ENCODE measurements around the gene EID1.

The EID1 gene

DNA sequence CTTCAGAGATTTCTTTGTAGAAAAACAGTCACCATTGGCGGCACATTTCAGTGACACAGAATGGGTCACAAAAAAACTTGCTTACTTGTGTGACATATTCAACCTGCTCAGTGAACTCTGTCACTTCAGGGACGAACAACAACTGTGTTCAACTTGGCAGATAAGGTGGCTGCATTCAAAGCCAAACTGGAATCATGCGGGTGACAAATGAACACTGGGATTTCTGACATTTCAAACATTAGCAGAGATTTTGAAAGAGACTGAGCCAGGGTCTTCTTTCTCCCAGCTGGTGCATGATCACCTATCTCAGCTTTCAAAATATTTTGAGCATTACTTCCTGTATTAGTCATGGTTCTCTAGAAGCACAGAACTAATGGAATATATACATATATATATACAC is 1.9 kb upstream of the EID1 start:
- no peak for DNase-seq (ENCODE audit: low read depth, low spot score)
- in situ Hi-C loops (cut with HindIII; ENCODE audit: low sequenced_read_pairs) = no loop called here
- H3K4me3 ChIP-seq (ENCODE audit: low read depth, low read length) = no peak overlapping the region
- TF ChIP-seq, protein P1, sequence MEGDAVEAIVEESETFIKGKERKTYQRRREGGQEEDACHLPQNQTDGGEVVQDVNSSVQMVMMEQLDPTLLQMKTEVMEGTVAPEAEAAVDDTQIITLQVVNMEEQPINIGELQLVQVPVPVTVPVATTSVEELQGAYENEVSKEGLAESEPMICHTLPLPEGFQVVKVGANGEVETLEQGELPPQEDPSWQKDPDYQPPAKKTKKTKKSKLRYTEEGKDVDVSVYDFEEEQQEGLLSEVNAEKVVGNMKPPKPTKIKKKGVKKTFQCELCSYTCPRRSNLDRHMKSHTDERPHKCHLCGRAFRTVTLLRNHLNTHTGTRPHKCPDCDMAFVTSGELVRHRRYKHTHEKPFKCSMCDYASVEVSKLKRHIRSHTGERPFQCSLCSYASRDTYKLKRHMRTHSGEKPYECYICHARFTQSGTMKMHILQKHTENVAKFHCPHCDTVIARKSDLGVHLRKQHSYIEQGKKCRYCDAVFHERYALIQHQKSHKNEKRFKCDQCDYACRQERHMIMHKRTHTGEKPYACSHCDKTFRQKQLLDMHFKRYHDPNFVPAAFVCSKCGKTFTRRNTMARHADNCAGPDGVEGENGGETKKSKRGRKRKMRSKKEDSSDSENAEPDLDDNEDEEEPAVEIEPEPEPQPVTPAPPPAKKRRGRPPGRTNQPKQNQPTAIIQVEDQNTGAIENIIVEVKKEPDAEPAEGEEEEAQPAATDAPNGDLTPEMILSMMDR (IDR thresholded peaks at IDR 0.05; ENCODE audit: low read depth, low read length) = no peak

DNA sequence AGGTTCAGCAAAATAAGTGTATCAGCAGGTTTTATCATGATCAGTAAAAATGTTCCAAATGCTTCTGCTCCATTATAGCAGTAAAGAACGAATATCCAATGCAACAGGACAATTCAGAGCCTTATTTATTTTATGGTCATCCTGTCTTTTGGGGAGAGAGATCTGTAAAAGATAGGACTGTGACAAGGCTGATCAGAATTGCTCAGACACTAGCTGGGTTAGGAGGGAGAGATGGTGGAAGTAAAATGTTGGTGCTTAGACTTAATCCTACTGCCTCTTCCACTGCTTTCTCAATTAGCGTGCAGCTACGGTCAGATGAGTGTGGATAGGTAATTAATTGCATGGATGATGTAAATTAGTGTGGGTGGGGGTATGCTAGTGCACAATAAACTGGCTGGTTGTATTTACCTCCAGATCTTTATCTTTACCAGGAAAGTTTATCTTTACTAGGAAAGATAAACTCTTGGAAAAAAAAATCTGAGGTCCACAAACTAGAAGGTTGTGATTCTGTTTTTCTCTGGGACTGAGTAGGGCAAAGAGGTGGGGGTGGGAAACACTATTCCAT is 2.2 kb downstream of the EID1 start:
- TF ChIP-seq, protein P1 (IDR thresholded peaks at IDR 0.05; ENCODE audit: low read depth, low read length) = no peak
- in situ Hi-C loops (cut with HindIII; ENCODE audit: low sequenced_read_pairs) = no loop called here
- no peak for DNase-seq (ENCODE audit: low read depth, low spot score)
- H3K4me3 ChIP-seq (ENCODE audit: low read depth, low read length) = peak overlapping the region; percentile 4

DNA sequence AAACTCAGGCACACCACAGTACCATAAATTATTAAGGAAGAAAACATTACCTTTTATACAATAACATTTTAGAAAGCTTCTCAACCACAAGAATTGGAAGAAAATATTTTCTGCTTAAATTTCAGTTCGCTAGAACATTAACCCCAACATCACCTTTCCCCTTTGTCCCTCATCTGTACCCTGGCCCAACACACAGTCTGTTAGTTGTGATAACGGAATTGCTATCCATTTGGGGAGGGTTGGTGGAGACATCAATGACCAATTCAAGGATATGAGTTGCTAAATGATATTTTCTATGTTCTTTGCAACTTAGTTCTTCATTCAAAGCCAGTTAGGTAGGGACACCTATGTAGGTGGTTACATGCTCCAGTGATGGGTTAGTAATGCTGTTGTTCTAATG is 5.8 kb downstream of the EID1 start:
- in situ Hi-C loops (cut with HindIII; ENCODE audit: low sequenced_read_pairs) = no loop called here
- no peak overlapping the region for H3K4me3 ChIP-seq (ENCODE audit: low read depth, low read length)
- no peak for DNase-seq (ENCODE audit: low read depth, low spot score)
- TF ChIP-seq, protein P1 (IDR thresholded peaks at IDR 0.05; ENCODE audit: low read depth, low read length) = no peak

DNA sequence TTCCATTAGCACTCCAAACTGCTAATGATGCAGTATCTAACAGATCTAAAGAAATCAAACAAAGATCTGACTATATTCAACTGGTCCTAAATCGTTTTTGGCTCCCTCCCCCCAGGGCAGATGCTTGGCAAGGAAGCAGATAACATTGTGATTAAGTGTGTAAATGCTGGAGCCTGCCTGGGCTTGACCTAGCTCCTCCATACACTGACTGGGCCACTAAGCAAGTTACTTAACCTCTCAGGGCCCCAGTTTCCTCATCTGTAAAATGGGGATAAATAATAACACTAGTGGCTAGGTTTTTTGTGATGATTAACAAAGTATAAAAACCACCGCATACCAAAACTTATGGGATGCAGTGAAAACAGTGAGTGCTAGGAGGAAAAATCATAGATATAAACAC is 9.2 kb downstream of the EID1 start:
- H3K4me3 ChIP-seq (ENCODE audit: low read depth, low read length) = no peak overlapping the region
- TF ChIP-seq, protein P1 (IDR thresholded peaks at IDR 0.05; ENCODE audit: low read depth, low read length) = no peak
- in situ Hi-C loops (cut with HindIII; ENCODE audit: low sequenced_read_pairs) = no loop called here
- DNase-seq (ENCODE audit: low read depth, low spot score) = no peak

DNA sequence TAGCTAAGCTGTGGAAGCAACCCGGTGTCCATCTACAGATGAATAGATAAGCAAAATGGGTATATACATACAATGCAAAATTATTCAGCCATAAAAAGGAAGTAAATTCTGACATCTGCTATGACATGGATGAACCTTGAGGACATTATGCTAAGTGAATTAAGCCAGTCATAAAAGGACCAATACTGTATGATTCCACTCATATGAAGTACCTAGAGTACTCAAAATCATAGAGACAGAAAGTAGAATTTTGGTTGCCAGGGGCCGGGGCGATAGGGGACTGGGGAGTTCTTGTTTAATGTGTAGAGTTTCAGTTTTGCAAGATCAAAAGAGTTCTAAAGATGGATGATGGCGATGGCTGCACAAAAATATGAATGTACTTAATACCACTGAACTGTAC is 10.3 kb downstream of the EID1 start:
- H3K4me3 ChIP-seq (ENCODE audit: low read depth, low read length) = no peak overlapping the region
- in situ Hi-C loops (cut with HindIII; ENCODE audit: low sequenced_read_pairs) = no loop called here
- no peak for DNase-seq (ENCODE audit: low read depth, low spot score)
- TF ChIP-seq, protein P1 (IDR thresholded peaks at IDR 0.05; ENCODE audit: low read depth, low read length) = no peak

DNA sequence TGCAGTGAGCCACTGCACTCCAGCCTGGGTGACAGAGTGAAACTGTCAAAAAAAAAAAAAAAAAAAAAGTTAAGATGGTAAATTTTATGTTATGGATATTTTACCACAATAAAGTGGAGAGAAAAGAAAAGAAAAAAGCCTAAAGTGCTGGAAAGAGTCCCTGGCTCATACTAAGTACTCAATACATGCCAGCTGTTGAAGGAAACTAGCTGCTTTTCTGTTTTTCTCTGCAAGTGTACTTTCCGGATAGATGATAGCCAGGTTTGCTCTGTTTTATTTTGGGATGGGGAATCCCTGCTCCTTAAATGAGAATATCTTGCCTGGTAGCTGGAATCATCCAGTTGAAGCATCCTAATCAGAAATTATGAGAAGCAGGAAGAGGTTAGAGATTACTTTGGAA is 10.9 kb downstream of the EID1 start:
- TF ChIP-seq, protein P1 (IDR thresholded peaks at IDR 0.05; ENCODE audit: low read depth, low read length) = no peak
- peak; percentile 20 for DNase-seq (ENCODE audit: low read depth, low spot score)

DNA sequence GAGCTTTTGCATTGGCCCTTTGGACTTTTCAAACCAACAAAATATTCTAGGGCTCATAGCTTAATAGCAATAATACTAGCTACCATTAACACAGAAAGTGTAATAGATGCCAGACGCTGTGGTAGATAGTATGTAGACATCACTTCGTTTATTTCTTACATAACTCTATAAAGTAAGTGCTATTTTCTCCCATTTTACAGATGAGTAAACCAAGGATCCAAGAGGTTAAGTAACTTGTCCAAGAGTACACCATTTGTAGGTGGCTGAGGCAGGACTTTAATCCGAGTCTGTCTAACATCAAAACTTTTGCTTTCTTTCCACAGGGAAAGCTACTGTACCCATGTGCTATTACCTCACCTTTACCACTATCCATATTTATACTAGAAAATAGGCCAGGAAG is 12.0 kb downstream of the EID1 start:
- no peak for DNase-seq (ENCODE audit: low read depth, low spot score)
- in situ Hi-C loops (cut with HindIII; ENCODE audit: low sequenced_read_pairs) = no loop called here
- H3K4me3 ChIP-seq (ENCODE audit: low read depth, low read length) = no peak overlapping the region
- TF ChIP-seq, protein P1 (IDR thresholded peaks at IDR 0.05; ENCODE audit: low read depth, low read length) = no peak

More for the DNA sequence above, 10.9 kb downstream of the EID1 start:
- in situ Hi-C loops (cut with HindIII; ENCODE audit: low sequenced_read_pairs) = no loop called here
- H3K4me3 ChIP-seq (ENCODE audit: low read depth, low read length) = no peak overlapping the region
